Activated T-cell treated with anti-CD3 and anti-CD28 coated beads, Interleukin-2, amount 50 U/mL, for 1 hour (primary cell): Measurements from ENCODE around the gene FOCAD.
"Not testable (repeated sequence)": the region's sequence is repeated elsewhere in the genome, so short reads cannot be mapped to it uniquely, and the experiment has no call there.

ENCODE experiments used
- DNase-seq: peaks from one replicate; pipeline ENCODE4 v3.0.0-alpha.2; 2020

The FOCAD gene

GRCh38 chr9:20884985-20885593 lies 201.0 kb downstream of the FOCAD start:
- peak; percentile 47 for DNase-seq

DNA sequence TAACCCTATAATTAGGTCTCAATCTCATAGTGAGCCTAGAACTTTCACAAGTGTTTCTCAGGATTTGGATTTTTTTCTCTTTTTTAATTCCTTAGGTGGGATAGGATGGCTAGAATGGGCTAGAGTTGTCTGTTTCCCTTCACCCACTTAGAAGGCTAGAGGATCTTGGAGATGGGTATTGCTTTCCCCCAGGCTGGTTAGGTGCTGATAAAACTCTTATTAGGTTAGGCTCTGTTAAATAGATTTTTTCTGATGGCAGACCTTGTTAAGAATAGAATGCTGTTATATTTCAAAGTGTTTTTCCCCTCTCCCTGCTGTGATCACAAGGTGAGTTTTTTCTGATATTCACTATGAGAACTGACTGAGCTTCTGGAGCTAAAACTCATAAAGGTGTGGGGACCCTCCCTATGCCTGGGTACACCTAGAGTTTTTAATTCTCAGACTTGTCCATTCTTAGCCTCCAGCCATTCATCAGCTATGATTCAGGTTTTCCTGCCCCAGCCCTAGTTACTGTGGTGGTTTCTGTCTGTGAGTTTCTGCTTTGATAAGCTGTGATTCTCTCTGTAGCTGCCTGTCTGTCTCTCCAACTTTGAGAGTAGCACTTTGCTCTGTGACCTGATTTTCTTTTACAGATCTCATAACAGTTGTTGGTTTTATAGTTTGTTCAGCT lies 215.0 kb downstream of the FOCAD start:
- no peak for DNase-seq

- DNase-seq: no peak
These were observed 219.2 kb downstream of the FOCAD start for GRCh38 chr9:20903212-20903611.

DNA sequence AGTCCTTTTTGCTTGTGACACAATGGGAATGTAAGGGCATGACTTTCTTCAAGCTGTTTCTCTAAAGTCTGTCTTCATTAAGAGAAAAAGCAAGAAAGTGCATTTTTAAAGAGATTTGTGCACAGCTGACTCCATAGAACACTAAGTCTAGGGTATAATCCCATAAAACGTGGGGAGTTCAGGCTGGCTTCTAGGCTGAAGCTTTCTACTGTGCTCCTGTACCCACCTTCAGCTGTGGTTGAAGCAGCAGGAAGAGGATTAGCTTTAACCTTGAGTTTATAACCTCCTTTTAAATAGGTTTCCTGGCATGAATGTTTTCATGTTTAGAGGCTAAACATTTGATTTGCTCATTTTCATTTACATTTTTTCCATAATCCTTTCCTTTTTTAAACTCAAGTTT lies 220.9 kb downstream of the FOCAD start:
- DNase-seq: no peak

GRCh38 chr9:20906326-20906725 lies 222.3 kb downstream of the FOCAD start:
- no peak for DNase-seq

DNA sequence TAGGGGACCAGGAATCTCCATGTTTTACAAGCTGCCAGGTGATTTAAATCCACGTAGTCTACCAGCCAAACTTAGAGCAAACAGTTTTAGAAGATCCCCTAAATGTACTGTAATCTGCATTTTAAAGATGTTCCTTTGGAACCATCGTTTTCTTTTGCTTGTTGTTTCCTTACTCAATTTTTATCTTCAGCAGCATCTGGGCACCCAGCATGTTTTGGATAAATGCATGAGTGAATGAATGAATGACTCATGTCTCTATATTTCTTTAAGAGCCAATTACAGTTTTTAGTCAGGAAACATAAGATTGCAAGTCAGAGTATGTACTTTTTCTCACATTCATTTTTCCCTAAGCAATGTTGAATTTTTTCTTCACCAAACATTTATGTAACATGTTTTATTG lies 224.4 kb downstream of the FOCAD start:
- no peak for DNase-seq

DNA sequence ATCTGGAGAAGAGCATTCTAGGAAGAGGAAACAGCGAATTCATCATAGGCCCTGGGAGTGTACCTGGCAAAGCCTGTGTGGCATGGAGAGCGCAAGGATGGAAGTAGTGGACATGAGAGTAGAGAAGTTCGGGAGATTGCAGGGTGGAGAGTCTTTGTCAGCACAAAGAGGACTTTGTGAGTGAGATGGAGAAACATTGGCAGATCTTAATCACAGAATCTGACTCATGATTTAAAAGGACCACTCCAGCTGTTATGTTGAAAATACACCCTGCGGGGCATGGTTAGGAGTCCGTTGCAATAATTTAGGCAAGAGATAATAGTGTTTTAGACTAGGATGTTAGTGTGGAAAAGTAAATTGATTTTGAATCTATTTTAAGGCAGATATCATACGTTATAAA lies 230.5 kb downstream of the FOCAD start:
- no peak for DNase-seq

GRCh38 chr9:20921362-20921761 lies 237.3 kb downstream of the FOCAD start:
- no peak for DNase-seq

- no peak for DNase-seq
These were observed 241.4 kb downstream of the FOCAD start for GRCh38 chr9:20925256-20926045.

GRCh38 chr9:20929276-20929675 lies 245.2 kb downstream of the FOCAD start:
- DNase-seq: no peak

DNA sequence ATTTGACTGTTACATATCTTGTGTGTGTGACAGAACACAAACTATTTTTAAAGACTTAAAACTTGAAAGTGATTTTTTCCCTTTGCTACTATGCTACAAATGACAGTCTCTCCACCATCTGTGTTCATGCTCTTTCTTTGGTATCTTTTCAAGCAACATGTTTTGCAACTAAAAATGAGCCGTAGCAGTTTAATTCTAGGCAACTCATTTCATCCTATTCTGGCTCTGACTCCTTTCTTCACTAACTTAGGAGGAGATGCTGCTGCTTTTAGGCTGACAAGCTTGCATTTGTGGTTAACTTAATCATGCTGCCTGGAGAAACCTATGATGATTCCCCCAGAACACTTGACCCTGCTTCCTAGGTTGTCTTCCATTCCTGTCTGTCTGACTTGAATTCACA lies 246.8 kb downstream of the FOCAD start:
- no peak for DNase-seq

DNA sequence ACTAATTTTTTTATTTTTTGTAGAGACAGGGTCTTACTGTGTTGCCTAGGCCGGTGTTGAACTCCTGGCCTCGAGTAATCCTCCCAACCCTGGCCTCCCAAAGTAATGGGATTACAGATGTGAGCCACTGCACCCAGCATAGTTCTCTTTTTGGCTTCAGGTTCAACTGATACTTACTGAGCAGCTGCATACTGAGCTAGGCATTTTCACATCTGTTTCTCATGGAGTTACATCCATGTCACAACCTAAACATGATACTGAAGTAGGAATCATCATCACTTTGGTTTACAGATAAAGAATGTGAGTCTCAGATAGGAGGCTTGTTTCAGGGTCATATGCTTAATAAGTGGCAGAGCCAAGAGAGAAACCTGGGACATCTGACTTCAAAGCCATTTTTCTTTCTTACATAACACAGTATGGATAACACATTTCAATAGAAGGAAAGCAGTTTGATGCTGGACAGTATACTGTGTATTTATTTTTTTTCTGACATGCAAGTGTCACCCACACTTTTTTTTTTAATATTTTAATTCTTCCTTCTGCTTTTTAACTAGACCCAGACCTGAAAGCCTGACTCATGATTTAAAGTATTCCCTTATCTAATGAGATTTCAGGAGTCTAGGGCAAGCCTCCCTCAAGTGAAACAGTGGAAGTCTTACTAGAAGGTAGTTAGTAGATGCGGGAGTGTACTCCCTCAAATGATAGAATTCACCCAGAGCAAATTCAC lies 256.6 kb downstream of the FOCAD start:
- DNase-seq: no peak

GRCh38 chr9:20941174-20941690 lies 257.2 kb downstream of the FOCAD start:
- peak; percentile 31 for DNase-seq

DNA sequence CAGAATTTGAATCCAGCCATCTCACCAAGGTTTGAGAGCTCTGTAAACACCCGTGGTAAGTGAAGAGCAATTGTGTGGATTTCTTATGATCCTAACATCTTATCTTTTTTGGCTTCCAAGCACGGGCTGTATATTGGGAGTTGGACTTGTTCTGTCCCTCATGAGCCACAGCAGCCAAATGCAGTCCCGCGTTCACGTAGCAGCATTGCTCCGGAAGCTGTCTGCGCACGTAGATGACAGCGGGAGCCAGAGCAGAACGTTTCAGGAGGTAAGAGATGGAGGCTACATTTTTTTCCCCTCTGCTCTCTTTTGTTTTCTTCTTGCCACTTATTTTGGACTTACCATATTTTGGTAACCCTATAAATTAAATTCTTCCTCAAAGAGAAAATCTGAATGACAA lies 260.4 kb downstream of the FOCAD start:
- DNase-seq: no peak

DNA sequence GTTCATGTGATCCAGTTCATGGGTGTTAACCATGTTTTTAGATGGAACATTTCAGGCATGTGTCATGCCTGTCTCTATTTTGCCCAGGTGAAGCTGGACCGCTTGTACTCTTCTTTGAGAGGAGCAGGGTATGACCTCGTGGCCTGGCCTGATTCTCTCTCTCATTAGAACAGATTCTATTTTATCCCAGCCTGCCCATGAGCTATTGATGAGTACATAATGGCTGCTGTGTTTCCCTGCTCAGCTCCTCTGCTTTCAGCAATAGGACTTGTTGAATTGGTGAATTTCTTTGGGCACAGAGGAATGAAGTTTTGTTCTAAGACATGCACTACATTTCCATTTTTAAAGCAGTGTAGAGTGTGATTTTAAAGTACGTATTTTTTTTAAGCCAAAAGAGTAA lies 261.2 kb downstream of the FOCAD start:
- no peak for DNase-seq

DNA sequence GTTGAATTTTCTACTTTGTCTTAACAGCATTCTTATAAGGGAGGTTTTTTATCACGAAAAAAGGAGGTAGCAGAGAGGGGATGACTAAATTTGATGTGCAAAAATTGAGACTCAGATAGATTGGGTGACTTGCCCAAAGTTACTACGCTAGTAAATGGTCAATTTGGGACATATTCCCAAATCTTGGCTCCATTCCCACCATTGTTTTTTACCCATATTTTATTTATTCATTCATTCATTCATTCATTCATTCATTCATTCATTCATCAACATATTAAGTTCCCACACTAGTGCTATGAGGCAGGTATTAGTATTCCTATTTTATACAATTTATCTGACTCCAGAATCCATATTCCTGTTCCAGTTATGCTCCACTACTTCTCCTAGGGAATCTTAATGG lies 261.8 kb downstream of the FOCAD start:
- DNase-seq: no peak

DNA sequence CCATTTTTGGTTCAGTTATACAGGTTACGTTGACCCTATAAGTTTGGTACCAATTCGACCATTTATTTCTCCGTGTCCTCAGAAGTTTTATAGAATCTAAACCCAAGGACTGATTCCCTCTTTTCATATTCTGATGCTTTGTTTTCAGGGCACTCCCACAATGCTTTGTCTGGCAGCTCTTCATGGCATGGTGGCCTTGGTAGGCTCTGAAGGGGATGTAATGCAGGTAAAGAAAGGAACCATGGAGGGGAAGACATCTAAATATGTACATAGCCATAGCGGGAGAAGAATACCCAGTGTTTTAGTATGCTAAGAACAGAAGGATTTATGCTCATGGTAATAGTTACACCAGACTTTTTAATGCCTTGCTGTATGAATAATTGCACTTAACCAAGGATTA lies 264.6 kb downstream of the FOCAD start:
- DNase-seq: no peak

DNA sequence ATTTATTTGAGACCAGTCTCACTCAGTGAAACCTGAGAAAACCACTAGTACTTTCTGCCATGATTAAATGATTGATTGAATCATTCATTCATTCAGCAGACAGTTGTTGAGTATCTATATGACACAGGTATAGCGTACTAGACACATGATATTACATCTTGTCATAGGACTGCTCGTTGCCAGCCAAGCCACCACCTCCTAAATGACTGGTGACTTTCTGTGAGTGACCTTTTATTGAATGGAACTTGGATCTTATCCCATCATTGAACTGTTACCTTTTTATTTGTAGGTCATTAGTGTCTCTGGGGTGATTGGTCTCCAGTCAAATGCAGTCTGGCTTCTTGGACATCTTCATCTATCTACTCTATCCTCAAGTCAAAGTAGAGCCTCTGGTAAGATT lies 266.6 kb downstream of the FOCAD start:
- no peak for DNase-seq

- DNase-seq: no peak
These were observed 278.6 kb downstream of the FOCAD start for GRCh38 chr9:20962536-20963225.

DNA sequence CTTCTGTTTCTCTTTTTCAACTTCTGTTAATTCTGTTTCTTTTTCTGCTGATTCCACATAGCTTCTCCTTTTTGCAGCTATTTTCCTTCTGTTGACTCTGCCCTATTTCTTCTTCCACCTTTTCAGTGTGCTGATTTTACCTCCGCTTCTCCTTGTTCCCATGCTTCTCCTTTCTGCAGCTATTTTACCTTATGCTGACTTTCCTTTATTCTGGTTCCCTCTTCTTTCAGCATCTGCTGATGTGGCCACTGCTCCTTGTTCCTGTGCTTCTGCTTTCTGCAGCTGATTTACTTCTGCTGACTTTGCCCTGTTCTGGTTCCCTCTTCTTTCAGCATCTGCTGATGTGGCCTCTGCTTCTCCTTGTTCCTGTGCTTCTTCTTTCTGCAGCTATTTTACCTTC lies 288.6 kb downstream of the FOCAD start:
- no peak for DNase-seq

- DNase-seq: not testable (repeated sequence)
These were observed 289.3 kb downstream of the FOCAD start for GRCh38 chr9:20973246-20973947.
